Natural killer cell (primary cell): ENCODE data around the gene KCTD12. TPM values are rescaled to one million over a fixed set of nuclear protein-coding genes. Genes with fewer than 3 reads are reported as not detected.
"Not testable (repeated sequence)": the region's sequence is repeated elsewhere in the genome, so short reads cannot be mapped to it uniquely, and the experiment has no call there.

Source experiments
- ATAC-seq, 3 donors: fragments of 150-1000 bp in 2 of 3; fragments of 200-7000 bp in 1 of 3; cut with Tn5 transposase; 1 replicate in 1 of 3; 2 replicates in 2 of 3; pipeline ENCODE4 v1.10.0; 2021; ENCODE audit warnings: mild to moderate bottlenecking in 2 of 3, moderate library complexity in 2 of 3
- DNase-seq, 2 donors: peaks; one replicate each; pipeline versions ENCODE4 v3.0.0 to v3.0.0-alpha.2; 2013 to 2021; ENCODE audit warnings: mixed read lengths in 1 of 2
- H3K27ac ChIP-seq: one replicate; pipeline ENCODE4 v1.5.1; 2013; ENCODE audit warnings: mild to moderate bottlenecking, low read length
- H3K27me3 ChIP-seq: one replicate; pipeline ENCODE4 v1.6.1; 2013; ENCODE audit warnings: low read length; ENCODE audit not compliant: control insufficient read depth, insufficient read depth
- H3K36me3 ChIP-seq: one replicate; pipeline ENCODE4 v1.6.1; 2013; ENCODE audit warnings: low read length; ENCODE audit not compliant: control insufficient read depth, insufficient read depth
- H3K4me1 ChIP-seq: one replicate; pipeline ENCODE4 v1.6.1; 2013; ENCODE audit warnings: low read length; ENCODE audit not compliant: control insufficient read depth, insufficient read depth
- H3K4me3 ChIP-seq: one replicate; pipeline ENCODE4 v1.5.1; 2013; ENCODE audit warnings: low read length
- H3K9me3 ChIP-seq: one replicate; pipeline ENCODE4 v1.6.1; 2013; ENCODE audit warnings: low read length; ENCODE audit not compliant: control insufficient read depth, insufficient read depth
- H3K27ac Mint-ChIP-seq, 2 donors: one replicate each; pipeline ENCODE4 v1.8.0; 2022; ENCODE audit warnings: mild to moderate bottlenecking in 2 of 2, mixed read lengths in 2 of 2, moderate library complexity in 1 of 2
- H3K27me3 Mint-ChIP-seq, 2 donors: one replicate each; pipeline ENCODE4 v1.8.0; 2022; ENCODE audit warnings: low read depth in 2 of 2, mixed read lengths in 2 of 2
- H3K36me3 Mint-ChIP-seq: one replicate; pipeline ENCODE4 v1.8.0; 2022; ENCODE audit warnings: mixed read lengths
- H3K4me1 Mint-ChIP-seq, 2 donors: one replicate each; pipeline ENCODE4 v1.8.0; 2022; ENCODE audit warnings: mixed read lengths in 2 of 2
- H3K4me3 Mint-ChIP-seq: one replicate; pipeline ENCODE4 v1.8.0; 2022; ENCODE audit warnings: mild to moderate bottlenecking, moderate library complexity, mixed read lengths
- H3K9me3 Mint-ChIP-seq, 2 donors: one replicate each; pipeline ENCODE4 v1.8.0; 2022; ENCODE audit warnings: mixed read lengths in 2 of 2
- WGBS: methylation state at CpG from one replicate; pipeline ENCODE4 v1.1.7; 2013; ENCODE audit warnings: missing lambda C conversion rate; ENCODE audit not compliant: insufficient coverage; 5-methylcytosine and 5-hydroxymethylcytosine counted together
- intact Hi-C: fragments of 100-400 bp; cut with micrococcal nuclease; formaldehyde crosslinking; loops from one replicate; pipeline ENCODE4 v1.14.2; 2022
- total RNA-seq, 4 donors: library from RNA; stranded (reverse); fragments of 120-200 nt in 1 of 4; gene quantifications; one replicate each; pipeline versions ENCODE4 v1.2.3 to v1.2.4, GENCODE V29; 2013 to 2022
- TF ChIP-seq, protein P1 (sequence below): fragments of 200-600 bp; IDR thresholded peaks from one replicate; pipeline ENCODE4 v1.8.0; 2022; ENCODE audit warnings: antibody characterized with exemption

The KCTD12 gene
- total RNA-seq, 3 donors from 2014 or later (not counting 1 experiment from before 2014, with no cell fraction given): 2.4 to 6.0 (median 4.8) TPM

DNA sequence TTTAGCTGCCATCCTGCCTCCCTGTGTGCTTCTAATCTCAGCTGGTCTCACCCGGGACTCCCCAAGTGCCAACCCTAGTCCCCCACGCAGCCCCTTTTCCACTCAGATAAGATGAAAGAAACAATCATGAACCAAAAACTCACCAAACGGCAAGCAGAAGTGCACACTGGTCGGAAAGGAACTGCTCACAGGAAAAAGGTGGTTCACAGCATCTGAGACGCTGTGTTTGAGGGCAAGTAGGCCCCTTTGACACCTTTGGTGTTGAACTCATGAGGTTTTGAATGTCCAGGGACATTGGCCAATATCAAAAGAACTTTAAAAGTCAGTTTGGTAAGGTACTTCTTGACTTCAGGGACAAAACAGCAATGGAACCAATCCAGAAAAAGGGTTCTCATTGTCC lies 41.8 kb upstream of the KCTD12 start:
- WGBS: 16% methylated on average over 5 of the region's 5 CpGs
- DNase-seq: peak in 1 of 2 donors; percentile 16
- H3K4me3 Mint-ChIP-seq: peak overlapping the region; percentile 45
- Histone ChIP-seq H3K4me1 (peaks cover 3% of the 10 kb centered on the region), H3K9me3 (no peaks in the 10 kb centered on the region), H3K27me3 (no peaks in the 10 kb centered on the region), H3K4me3 (no peak overlapping the region), H3K36me3 (no peaks in the 10 kb centered on the region), H3K27ac (no peak overlapping the region)
- H3K4me1 Mint-ChIP-seq: peaks cover 20 to 25% of the 10 kb centered on the region in 2 donors
- peaks cover 31 to 51% of the 10 kb centered on the region in 2 donors for H3K27me3 Mint-ChIP-seq
- ATAC-seq: peak; percentile 34 to 92 (median 65)
- peak overlapping the region in 1 of 2 donors; percentile 0 for H3K27ac Mint-ChIP-seq
- peaks cover 18% of the 10 kb centered on the region for H3K36me3 Mint-ChIP-seq
- TF ChIP-seq, protein P1, sequence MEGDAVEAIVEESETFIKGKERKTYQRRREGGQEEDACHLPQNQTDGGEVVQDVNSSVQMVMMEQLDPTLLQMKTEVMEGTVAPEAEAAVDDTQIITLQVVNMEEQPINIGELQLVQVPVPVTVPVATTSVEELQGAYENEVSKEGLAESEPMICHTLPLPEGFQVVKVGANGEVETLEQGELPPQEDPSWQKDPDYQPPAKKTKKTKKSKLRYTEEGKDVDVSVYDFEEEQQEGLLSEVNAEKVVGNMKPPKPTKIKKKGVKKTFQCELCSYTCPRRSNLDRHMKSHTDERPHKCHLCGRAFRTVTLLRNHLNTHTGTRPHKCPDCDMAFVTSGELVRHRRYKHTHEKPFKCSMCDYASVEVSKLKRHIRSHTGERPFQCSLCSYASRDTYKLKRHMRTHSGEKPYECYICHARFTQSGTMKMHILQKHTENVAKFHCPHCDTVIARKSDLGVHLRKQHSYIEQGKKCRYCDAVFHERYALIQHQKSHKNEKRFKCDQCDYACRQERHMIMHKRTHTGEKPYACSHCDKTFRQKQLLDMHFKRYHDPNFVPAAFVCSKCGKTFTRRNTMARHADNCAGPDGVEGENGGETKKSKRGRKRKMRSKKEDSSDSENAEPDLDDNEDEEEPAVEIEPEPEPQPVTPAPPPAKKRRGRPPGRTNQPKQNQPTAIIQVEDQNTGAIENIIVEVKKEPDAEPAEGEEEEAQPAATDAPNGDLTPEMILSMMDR: no peak
- intact Hi-C loops: no loop called here
- no peaks in the 10 kb centered on the region for H3K9me3 Mint-ChIP-seq

DNA sequence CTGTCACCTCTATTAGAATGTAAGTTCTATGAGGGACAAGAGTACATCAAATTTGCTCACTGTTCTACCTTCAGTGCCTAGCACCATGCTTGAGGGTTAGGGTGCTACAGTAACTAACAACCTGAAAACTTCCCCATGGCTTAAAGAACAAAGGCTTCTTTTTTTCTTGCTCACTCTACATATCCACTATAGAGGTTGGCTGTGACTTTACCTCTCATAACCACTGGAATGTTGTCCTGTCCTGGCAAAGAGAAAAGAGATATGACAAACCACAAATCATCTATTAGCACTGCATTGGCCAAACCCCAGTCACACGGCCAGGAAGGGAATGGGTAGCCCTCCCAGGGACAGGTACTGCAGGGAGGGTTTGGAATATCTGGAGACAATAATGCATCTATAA lies 38.9 kb upstream of the KCTD12 start:
- Mint-ChIP-seq H3K27ac (no peak overlapping the region), H3K4me3 (no peak overlapping the region), H3K9me3 (peaks cover 0 to 2% of the 10 kb centered on the region in 2 donors), H3K4me1 (peaks cover 20 to 25% of the 10 kb centered on the region in 2 donors), H3K36me3 (peaks cover 3% of the 10 kb centered on the region), H3K27me3 (peaks cover 32 to 47% of the 10 kb centered on the region in 2 donors)
- DNase-seq: no peak
- Histone ChIP-seq H3K4me3 (no peak overlapping the region), H3K27ac (no peak overlapping the region), H3K27me3 (no peaks in the 10 kb centered on the region), H3K9me3 (no peaks in the 10 kb centered on the region), H3K36me3 (no peaks in the 10 kb centered on the region), H3K4me1 (peaks cover 3% of the 10 kb centered on the region)
- TF ChIP-seq, protein P1: no peak
- intact Hi-C loops: no loop called here
- ATAC-seq: no peak
- no CpG with 5 or more reads among the region's 1 CpG for WGBS

GRCh38 chr13:76921516-76921915 lies 35.3 kb upstream of the KCTD12 start:
- intact Hi-C loops: no loop called here
- peaks cover 51 to 62% of the 10 kb centered on the region in 2 donors for H3K27me3 Mint-ChIP-seq
- WGBS: 71% methylated on average over 1 of the region's 1 CpG

GRCh38 chr13:76917755-76918481 lies 31.7 kb upstream of the KCTD12 start:
- H3K9me3 Mint-ChIP-seq, H3K27ac Mint-ChIP-seq, DNase-seq, H3K27ac ChIP-seq, H3K4me1 ChIP-seq, H3K36me3 Mint-ChIP-seq, ATAC-seq, H3K9me3 ChIP-seq, H3K27me3 ChIP-seq, H3K4me3 Mint-ChIP-seq, intact Hi-C loops, H3K36me3 ChIP-seq, H3K4me3 ChIP-seq, H3K4me1 Mint-ChIP-seq: not testable (repeated sequence)
- H3K27me3 Mint-ChIP-seq: peaks cover 48 to 54% of the 10 kb centered on the region in 2 donors
- 91% methylated on average over 12 of the region's 12 CpGs for WGBS

More at GRCh38 chr13:76921516-76921915, 35.3 kb upstream of the KCTD12 start:
- Mint-ChIP-seq H3K36me3 (no peaks in the 10 kb centered on the region), H3K4me3 (no peak overlapping the region), H3K27ac (no peak overlapping the region), H3K4me1 (no peaks in the 10 kb centered on the region), H3K9me3 (peaks cover 0 to 2% of the 10 kb centered on the region in 2 donors)
- Histone ChIP-seq H3K9me3 (no peaks in the 10 kb centered on the region), H3K4me3 (no peak overlapping the region), H3K27me3 (no peaks in the 10 kb centered on the region), H3K36me3 (no peaks in the 10 kb centered on the region), H3K27ac (no peak overlapping the region), H3K4me1 (no peaks in the 10 kb centered on the region)
- DNase-seq: no peak
- TF ChIP-seq, protein P1: no peak
- no peak for ATAC-seq
